Measurements from ENCODE around the gene TAS2R60. TPM values are rescaled to one million over a fixed set of nuclear protein-coding genes. Genes with fewer than 3 reads are reported as not detected.

TAS2R60 gene
- polyA plus RNA-seq, 1 of the 3 experiments (the other 2 are of a cell fraction) = not detected

- TF ChIP-seq GATA2 (CRISPR knock-in tag; IDR thresholded peaks at IDR 0.05) (no peak), SIN3A (IDR thresholded peaks at IDR 0.05; ENCODE audit: borderline replicate concordance, low read depth, low read length) (no peak), CHD2 (IDR thresholded peaks at IDR 0.05; ENCODE audit: low read length, partially characterized antibody) (no peak), FOXJ3 (CRISPR knock-in tag; IDR thresholded peaks at IDR 0.05) (no peak), RCOR1 (IDR thresholded peaks at IDR 0.05; ENCODE audit: low read length) (no peak), MXI1 (IDR thresholded peaks at IDR 0.05; ENCODE audit: low read depth, low read length) (no peak), USF1 (IDR thresholded peaks at IDR 0.05; ENCODE audit: borderline replicate concordance, low read depth) (0 out of 2 replicates have a peak, but pooled peaks have one; percentile 27), RXRA (IDR thresholded peaks at IDR 0.05; ENCODE audit: borderline replicate concordance, low read depth) (no peak), JUND (IDR thresholded peaks at IDR 0.05) (0 out of 2 replicates have a peak, but pooled peaks have one; percentile 11)
Measured at GRCh38 chr7:143487566-143487965, 44.3 kb downstream of the TAS2R60 start (continued).

- Histone ChIP-seq H3K27ac (ENCODE audit: low read depth in 2 of 2, low read length in 1 of 2) (peak overlapping the region; percentile 92 to 95), H3F3A (replicated peaks; ENCODE audit: insufficient read depth) (peaks cover 55% of the 10 kb centered on the region), H3K9me2 (no peaks in the 10 kb centered on the region), H3K27me3 (ENCODE audit: insufficient read depth) (no peaks in the 10 kb centered on the region), H3K79me2 (ENCODE audit: insufficient read depth) (no peaks in the 10 kb centered on the region), H4K20me1 (ENCODE audit: insufficient read depth) (no peaks in the 10 kb centered on the region), H3K9ac (no peak overlapping the region), H3K4me3 (ENCODE audit: low read depth in 2 of 2, low read length in 1 of 2) (no peak overlapping the region), H3K9me3 (no peaks in the 10 kb centered on the region), H3K36me3 (replicated peaks in 1 of 2; ENCODE audit: control insufficient read depth in 1 of 2, insufficient read depth in 2 of 2, low read length in 1 of 2) (no peaks in the 10 kb centered on the region), H3K4me1 (ENCODE audit: control insufficient read depth in 1 of 2, insufficient read depth in 2 of 2, low read depth in 1 of 2, low read length in 1 of 2) (peaks cover 8 to 57% of the 10 kb centered on the region in 2 experiments), H2AFZ (ENCODE audit: low read depth) (no peak overlapping the region), H3K4me2 (no peak overlapping the region)
- CTCF ChIA-PET = interaction anchor here (0.8 to 1.4 kb wide), 2 partner anchors 14 to 74 kb away, joined by 4 to 5 read pairs; no protein-coding TSS in a partner anchor
- TF ChIP-seq CTCF (IDR thresholded peaks at IDR 0.05) (peak; percentile 84), FOXM1 (IDR thresholded peaks at IDR 0.05; ENCODE audit: low read depth) (no peak), TAF1 (IDR thresholded peaks at IDR 0.05; ENCODE audit: borderline replicate concordance, low read depth, low read length) (no peak), RXRA (IDR thresholded peaks at IDR 0.05; ENCODE audit: borderline replicate concordance, low read depth) (peak; percentile 35; the same call in 1 of the 2 replicates), JUND (IDR thresholded peaks at IDR 0.05) (no peak; the same call in 1 of the 2 replicates), TCF12 (IDR thresholded peaks at IDR 0.05) (peak; percentile 45; the same call in 1 of the 2 replicates), SMC3 (IDR thresholded peaks at IDR 0.05; ENCODE audit: low read depth, low read length) (peak; percentile 59), USF1 (IDR thresholded peaks at IDR 0.05; ENCODE audit: borderline replicate concordance, low read depth) (no peak), ELF1 (IDR thresholded peaks at IDR 0.05) (no peak), RCOR1 (IDR thresholded peaks at IDR 0.05; ENCODE audit: low read length) (no peak), RAD21 (IDR thresholded peaks at IDR 0.05; ENCODE audit: low read length) (peak; percentile 58), MAX (IDR thresholded peaks at IDR 0.05; ENCODE audit: low read depth) (no peak), NFIC (IDR thresholded peaks at IDR 0.05; ENCODE audit: borderline replicate concordance) (peak; percentile 42; the same call in 1 of the 2 replicates), SIN3A (IDR thresholded peaks at IDR 0.05; ENCODE audit: borderline replicate concordance, low read depth, low read length) (no peak)
- POLR2A ChIA-PET = no interaction called here
- 73% methylated on average over 1 of the region's 1 CpG for WGBS (ENCODE audit: low lambda C conversion rate)
- no peak for DNase-seq
Measured at GRCh38 chr7:143490717-143491306, 47.6 kb downstream of the TAS2R60 start.
